GM18498 (cell line): ENCODE results near the gene TREX2.

Experiments
- ATAC-seq: cut with Tn5 transposase; IDR thresholded peaks from one replicate; pipeline ENCODE4 v1.9.1; 2021; ENCODE audit warnings: mild to moderate bottlenecking, moderate library complexity; ENCODE audit not compliant: unreplicated experiment

TREX2 gene, protein sequence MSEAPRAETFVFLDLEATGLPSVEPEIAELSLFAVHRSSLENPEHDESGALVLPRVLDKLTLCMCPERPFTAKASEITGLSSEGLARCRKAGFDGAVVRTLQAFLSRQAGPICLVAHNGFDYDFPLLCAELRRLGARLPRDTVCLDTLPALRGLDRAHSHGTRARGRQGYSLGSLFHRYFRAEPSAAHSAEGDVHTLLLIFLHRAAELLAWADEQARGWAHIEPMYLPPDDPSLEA

DNA sequence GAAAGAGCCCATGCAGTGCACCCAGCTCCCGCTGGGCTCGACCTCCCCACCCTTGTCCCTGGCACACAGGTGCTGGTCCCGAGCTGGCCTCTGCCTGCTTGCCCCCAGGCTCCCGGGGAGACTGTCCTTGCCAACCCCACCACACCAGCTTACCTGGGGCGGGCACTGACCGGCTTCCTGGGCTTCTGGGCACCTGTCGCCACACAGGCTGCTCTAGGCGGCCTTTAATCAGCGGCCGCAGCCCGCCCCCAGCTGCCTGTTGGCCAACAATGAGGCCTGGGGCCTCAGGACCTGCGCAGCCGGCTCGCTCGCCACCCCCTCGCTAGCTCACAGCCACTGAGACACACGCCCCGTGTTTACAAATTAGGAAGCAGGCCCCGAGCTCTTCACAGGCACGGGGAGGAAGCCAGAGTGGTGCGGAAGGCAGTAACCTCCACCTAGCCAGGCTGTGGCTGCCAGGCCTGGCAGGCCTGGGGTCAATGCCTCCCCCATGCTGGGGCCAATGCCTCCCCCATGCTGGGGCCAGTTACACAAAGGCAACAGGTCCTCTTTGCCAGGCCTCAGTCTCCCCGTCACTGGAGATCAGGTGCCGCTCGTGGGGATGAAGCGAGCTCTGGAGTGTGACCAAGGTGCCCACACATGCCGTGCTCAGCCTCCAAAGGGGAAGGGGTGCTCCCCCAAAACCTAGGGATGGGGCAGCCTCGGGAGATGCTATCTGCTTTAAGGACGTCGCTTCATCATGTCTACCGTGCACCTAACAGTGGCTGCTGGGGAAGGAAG lies at the start of gene TREX2:
Gene TREX2 (minus strand): TSS at position 201 of the 780 bp plus-strand sequence. CDS start 626 bp downstream, outside the sequence.
- ATAC-seq, result no peak

- ATAC-seq, result no peak
Observed at GRCh38 chrX:153495362-153495751, 49.5 kb upstream of the TREX2 start.

GRCh38 chrX:153494541-153495361 lies 48.9 kb upstream of the TREX2 start, which contains the start of gene BGN:
Gene BGN, plus strand, starts transcription at chrX:153494980. Its CDS starts 9,652 bp downstream, at chrX:153504632.
- no peak for ATAC-seq

DNA sequence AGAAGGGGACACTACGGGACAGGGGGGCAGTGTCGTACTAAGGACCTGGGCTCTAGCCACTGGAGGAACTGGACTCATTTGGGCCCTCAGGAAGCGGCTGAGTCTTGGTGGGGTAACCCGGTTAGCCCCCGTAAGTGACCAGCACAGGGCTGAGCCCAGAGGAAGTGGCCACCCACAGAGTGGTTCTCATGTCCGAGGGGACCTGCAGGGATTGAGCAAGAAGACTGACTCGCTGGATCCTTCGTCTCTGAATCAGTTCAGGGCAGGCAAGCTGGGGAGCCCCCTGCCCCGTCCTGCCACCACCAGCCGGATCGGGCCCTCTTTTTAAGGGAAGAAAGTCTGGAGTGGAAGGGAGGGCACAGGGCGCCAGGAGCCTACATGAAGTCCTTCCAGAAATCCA lies 48.2 kb upstream of the TREX2 start:
- ATAC-seq, result no peak

- ATAC-seq, result no peak
Observed at GRCh38 chrX:153493085-153493484, 47.2 kb upstream of the TREX2 start.

GRCh38 chrX:153492543-153492942 lies 46.7 kb upstream of the TREX2 start:
- no peak for ATAC-seq

DNA sequence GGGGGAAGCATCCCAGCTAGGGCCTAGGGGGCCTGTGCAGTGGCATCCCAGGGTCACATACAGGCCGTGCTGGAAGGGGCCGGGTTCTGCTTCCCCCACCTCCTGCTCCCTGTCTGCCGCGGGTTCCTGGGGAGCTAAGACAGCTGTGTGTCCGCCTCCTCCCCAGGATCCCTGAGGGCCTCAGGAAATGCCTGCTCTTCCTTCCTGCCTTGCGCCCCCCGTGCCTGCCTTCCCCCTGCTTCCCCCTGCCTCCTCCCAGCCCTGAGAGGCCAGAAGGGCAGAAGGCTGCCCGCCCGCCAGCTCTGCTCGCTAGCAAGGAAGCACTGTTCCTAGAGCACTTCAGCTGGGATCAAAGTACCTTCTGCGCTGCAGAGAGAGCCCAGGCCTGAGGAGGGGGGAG lies 46.1 kb upstream of the TREX2 start:
- no peak for ATAC-seq

GRCh38 chrX:153491351-153491914 lies 45.6 kb upstream of the TREX2 start:
- no peak for ATAC-seq

- ATAC-seq, result no peak
Observed at GRCh38 chrX:153490217-153490930, 44.5 kb upstream of the TREX2 start.

DNA sequence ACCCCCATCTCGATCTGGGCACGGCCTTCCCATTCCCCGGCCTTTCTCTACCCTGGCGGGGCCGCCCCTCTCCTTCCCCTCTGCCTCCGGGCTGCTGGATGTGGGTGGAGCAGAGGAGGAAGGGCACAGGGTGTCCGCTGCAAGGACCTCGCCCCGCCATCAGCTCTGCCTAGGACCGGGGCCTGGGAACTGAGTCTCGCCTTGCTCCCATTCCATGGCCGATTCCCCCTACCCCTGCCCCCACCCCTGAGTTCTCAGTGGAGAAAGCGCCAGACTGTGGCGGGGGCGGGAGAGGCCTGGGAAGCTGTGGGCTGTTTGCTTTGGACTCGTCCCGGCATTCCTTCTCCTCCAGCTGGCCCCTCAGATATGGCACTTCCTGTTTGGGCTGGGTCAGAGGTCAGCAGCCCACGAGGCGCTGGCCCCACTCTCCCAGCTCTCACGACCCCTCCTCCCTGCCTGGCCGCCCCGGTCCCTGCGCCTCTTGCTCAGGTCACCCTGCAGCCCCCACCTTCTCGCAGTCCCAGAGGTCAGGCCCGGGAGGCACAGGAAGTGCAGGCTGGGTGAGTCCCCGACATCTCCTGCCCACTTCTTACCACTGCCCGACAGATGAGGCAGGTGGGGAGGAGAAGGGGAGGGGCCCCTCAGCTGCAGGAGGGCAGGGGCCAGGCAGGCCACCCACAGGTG lies 42.5 kb upstream of the TREX2 start:
- ATAC-seq, result no peak

DNA sequence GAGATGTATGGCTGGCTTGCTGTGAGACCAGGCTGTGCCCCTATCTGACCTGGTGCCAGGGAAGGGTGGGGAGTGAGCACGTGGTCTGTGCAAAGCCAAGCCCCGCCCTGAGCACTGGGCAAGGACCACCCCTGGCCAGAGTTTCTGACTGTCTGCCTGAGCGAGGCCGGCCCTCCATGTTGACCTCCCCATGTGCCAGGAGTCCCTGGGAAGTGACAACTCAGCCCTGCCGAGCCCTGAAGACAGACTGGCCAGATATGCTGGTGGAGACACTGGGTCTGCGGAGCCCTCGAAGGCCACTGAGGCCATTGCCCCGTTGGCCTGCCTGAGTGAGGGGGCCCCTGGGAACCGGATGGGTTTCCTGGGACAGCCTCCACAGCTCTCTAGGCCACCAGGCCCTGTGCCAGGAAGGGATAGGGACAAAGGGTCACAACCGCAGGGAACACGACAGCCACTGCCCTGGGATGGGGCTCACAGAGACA lies 41.8 kb upstream of the TREX2 start:
- ATAC-seq, result no peak

- no peak for ATAC-seq
Observed at GRCh38 chrX:153486171-153486570, 40.3 kb upstream of the TREX2 start.

DNA sequence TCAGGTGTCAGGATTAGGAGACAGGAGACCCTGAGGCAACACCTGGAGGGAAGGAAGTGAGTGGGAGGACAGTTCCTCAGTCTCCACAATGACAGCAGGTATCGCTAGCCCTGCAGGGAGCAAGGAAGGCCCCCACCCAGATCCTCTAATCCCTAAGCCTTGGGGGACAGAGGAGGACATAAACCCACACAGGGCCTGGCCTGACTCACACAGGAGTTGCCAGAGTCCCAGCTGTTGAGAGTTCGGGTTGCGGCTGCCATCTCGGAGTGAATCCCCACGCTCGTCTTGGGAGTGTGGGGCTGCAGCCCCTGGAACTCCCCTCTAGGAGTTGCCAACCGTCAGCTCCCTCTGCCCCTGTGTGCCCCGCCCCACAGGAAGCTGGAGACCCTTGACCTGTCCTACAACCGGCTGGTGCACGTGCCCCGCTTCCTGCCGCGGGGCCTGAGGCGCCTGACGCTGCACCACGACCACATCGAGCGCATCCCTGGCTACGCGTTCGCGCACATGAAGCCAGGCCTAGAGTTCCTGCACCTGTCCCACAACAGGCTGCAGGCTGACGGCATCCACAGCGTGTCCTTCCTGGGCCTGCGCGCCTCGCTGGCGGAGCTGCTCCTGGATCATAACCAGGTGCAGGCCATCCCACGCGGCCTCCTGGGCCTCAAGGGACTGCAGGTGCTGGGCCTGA lies 39.7 kb upstream of the TREX2 start:
- ATAC-seq, result no peak

DNA sequence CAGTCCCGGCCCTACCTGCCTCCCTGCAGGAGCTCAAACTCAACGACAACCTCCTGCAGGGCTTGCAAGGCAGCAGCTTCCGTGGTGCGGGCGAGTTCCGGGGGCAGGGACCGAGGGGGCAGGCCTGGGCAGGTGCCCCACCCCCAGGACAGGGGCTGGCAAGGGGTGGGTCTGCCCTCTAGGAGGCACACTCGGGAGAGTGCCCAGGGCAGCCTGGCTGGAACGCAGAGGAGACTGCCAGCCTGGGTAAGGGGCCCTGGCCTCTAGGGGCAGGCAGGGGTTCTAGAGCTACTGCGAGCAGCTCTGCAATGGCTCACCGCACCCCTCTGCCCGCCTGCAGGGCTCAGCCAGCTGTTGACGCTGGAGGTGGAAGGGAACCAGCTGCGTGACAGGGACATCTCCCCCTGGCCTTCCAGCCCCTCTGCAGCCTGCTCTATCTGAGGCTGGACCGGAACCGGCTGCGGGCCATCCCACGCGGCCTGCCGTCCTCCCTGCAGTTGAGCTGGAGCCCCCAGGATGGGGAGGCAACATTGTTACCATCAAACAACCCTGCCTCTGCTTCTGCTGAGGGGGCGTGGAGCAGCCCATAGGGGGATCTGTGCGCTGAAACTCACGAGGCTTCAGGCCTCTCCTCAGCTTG lies 36.6 kb upstream of the TREX2 start:
- no peak for ATAC-seq

DNA sequence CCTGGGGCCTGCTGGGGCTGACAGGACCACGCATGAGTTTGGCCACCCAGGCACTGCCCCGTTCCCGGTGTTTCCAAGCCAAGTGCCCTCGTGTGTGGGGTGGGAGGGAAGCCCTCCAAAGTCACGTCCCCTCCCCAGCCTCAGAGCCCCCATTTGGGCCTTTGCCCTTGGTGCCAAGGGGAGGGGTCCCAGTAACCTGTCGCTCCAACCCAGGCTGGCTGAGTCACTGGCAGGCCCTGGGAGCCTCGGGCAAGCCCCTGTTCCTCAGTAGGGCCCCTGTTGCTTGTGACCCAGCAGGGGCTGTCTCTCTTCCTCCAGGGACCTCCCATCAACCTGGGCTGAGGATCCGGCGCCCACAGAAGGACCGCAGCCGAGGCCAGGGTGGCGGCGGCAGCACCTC lies 35.2 kb upstream of the TREX2 start:
- no peak for ATAC-seq

- ATAC-seq, result no peak
Observed at GRCh38 chrX:153478746-153479145, 32.9 kb upstream of the TREX2 start.

DNA sequence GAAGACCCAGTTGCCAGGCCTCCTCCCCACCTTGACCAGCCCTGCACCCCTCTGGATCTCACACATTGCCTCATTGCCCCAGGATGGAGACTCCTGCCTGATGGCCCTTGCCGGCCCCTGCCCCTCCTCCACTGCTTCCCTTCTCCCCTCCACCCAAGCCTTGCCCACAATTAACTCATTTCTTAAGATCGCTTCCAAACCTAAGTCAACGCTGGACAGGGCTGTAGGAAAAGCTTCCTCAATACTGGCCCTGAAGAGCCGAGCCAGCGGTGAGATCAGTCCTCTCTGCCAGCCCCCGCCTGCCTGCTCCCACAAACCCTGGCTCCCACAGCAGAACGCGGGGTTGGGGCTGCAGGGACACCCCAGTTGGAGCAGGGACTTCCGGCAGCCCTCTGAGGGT lies 32.0 kb upstream of the TREX2 start:
- no peak for ATAC-seq

- ATAC-seq, result no peak
Observed at GRCh38 chrX:153477364-153477857, 31.6 kb upstream of the TREX2 start.
